Liver (tissue), 9 donors: Measurements from ENCODE around the gene LRRC63. TPM values are rescaled to one million over a fixed set of nuclear protein-coding genes. Genes with fewer than 3 reads are reported as not detected.

ENCODE experiments used
- DNase-seq: peaks from one replicate; pipeline ENCODE4 v3.0.0-alpha.2; 2017; ENCODE audit warnings: low spot score
- H3K27ac ChIP-seq, 2 donors: one replicate each; pipeline ENCODE4 v1.7.0; 2013; ENCODE audit warnings: inconsistent platforms in 2 of 2, low read length in 2 of 2, control low read depth in 1 of 2, low read depth in 1 of 2, mild to moderate bottlenecking in 1 of 2
- H3K27me3 ChIP-seq, 4 donors: one replicate each; pipeline versions ENCODE4 v1.6.1 to v1.7.0; 2013; ENCODE audit warnings: low read length in 3 of 4, inconsistent platforms in 1 of 4, mild to moderate bottlenecking in 1 of 4, moderate library complexity in 1 of 4; ENCODE audit not compliant: control insufficient read depth in 4 of 4, insufficient read depth in 4 of 4
- H3K36me3 ChIP-seq, 4 donors: one replicate each; pipeline versions ENCODE4 v1.6.1 to v1.7.0; 2013; ENCODE audit warnings: low read length in 3 of 4, mild to moderate bottlenecking in 3 of 4, low read depth in 1 of 4, moderate library complexity in 1 of 4; ENCODE audit not compliant: control insufficient read depth in 4 of 4, insufficient read depth in 3 of 4
- H3K4me1 ChIP-seq, 4 donors: one replicate each; pipeline versions ENCODE4 v1.6.1 to v1.7.0; 2013; ENCODE audit warnings: low read length in 3 of 4, mild to moderate bottlenecking in 3 of 4, moderate library complexity in 1 of 4; ENCODE audit not compliant: control insufficient read depth in 4 of 4, insufficient read depth in 4 of 4
- H3K4me3 ChIP-seq, 3 donors: one replicate each; pipeline versions ENCODE4 v1.6.1 to v1.7.0; 2013; ENCODE audit warnings: low read length in 3 of 3, control low read depth in 1 of 3, low read depth in 1 of 3, mild to moderate bottlenecking in 1 of 3
- H3K9ac ChIP-seq, 2 donors: one replicate each; pipeline ENCODE4 v1.7.0; 2013; ENCODE audit warnings: low read length in 2 of 2, mild to moderate bottlenecking in 2 of 2, moderate library complexity in 2 of 2, control low read depth in 1 of 2, low read depth in 1 of 2
- H3K9me3 ChIP-seq, 4 donors: one replicate each; pipeline versions ENCODE4 v1.6.1 to v1.7.0; 2013; ENCODE audit warnings: low read length in 3 of 4; ENCODE audit not compliant: control insufficient read depth in 4 of 4
- EGR1 ChIP-seq, 2 donors: IDR thresholded peaks; 2 replicates each; pipeline ENCODE4 v1.6.1; 2016 to 2018; ENCODE audit warnings: antibody characterized with exemption in 2 of 2, low read depth in 2 of 2
- FOXA1 ChIP-seq: IDR thresholded peaks from 2 replicates; pipeline ENCODE4 v1.6.1; 2016; ENCODE audit warnings: antibody characterized with exemption
- FOXA2 ChIP-seq: IDR thresholded peaks from 2 replicates; pipeline ENCODE4 v1.6.1; 2016; ENCODE audit warnings: antibody characterized with exemption
- GABPA ChIP-seq, 2 donors: IDR thresholded peaks in 1 of 2; conservative IDR thresholded peaks in 1 of 2; 2 replicates each; pipeline ENCODE4 v1.6.1; 2016; ENCODE audit warnings: antibody characterized with exemption in 2 of 2, mild to moderate bottlenecking in 1 of 2, moderate library complexity in 1 of 2
- HNF4A ChIP-seq, 2 donors: conservative IDR thresholded peaks; 2 replicates each; pipeline ENCODE4 v1.6.1; 2016; ENCODE audit warnings: antibody characterized with exemption in 2 of 2, mild to moderate bottlenecking in 2 of 2
- HNF4G ChIP-seq: IDR thresholded peaks from 2 replicates; pipeline ENCODE4 v1.6.1; 2016; ENCODE audit warnings: antibody characterized with exemption
- JUND ChIP-seq, 2 donors: IDR thresholded peaks; 2 replicates each; pipeline ENCODE4 v1.6.1; 2016; ENCODE audit warnings: antibody characterized with exemption in 2 of 2
- NR2F2 ChIP-seq: IDR thresholded peaks from 2 replicates; pipeline ENCODE4 v1.6.1; 2016; ENCODE audit warnings: antibody characterized with exemption
- RAD21 ChIP-seq, 2 donors: IDR thresholded peaks; 2 replicates each; pipeline ENCODE4 v1.6.1; 2016; ENCODE audit warnings: antibody characterized with exemption in 2 of 2, mild to moderate bottlenecking in 2 of 2
- RXRA ChIP-seq, 2 donors: IDR thresholded peaks; 2 replicates each; pipeline ENCODE4 v1.6.1; 2017 to 2018; ENCODE audit warnings: antibody characterized with exemption in 2 of 2, mild to moderate bottlenecking in 1 of 2
- SP1 ChIP-seq: IDR thresholded peaks from 2 replicates; pipeline ENCODE4 v1.6.1; 2018; ENCODE audit warnings: antibody characterized with exemption, mild to moderate bottlenecking
- TAF1 ChIP-seq: conservative IDR thresholded peaks from 2 replicates; pipeline ENCODE4 v1.6.1; 2016; ENCODE audit warnings: antibody characterized with exemption, mild to moderate bottlenecking
- YY1 ChIP-seq: IDR thresholded peaks from 2 replicates; pipeline ENCODE4 v1.6.1; 2016; ENCODE audit warnings: antibody characterized with exemption, mild to moderate bottlenecking
- WGBS: extraction: QIAGEN DNeasy Blood & Tissue Kit; methylation state at CpG from one replicate; pipeline ENCODE4 v1.1.7; 2013; 5-methylcytosine and 5-hydroxymethylcytosine counted together
- polyA plus RNA-seq, 2 donors: library from polyadenylated mRNA; stranded (reverse) in 1 of 2; unstranded in 1 of 2; fragments of 200-250 nt in 1 of 2; fragments of >200 nt in 1 of 2; fragmentation: Nextera tagmentation in 1 of 2; extraction: Ambion mirVana in 1 of 2; gene quantifications; one replicate each; pipeline versions ENCODE4 v1.2.1 to v1.2.3, GENCODE V29; 2013 to 2015
- total RNA-seq, 2 donors: library from RNA; depleted of rRNA; stranded (reverse); fragments of >200 nt; gene quantifications; one replicate each; pipeline ENCODE4 v1.2.3, GENCODE V29; 2014
- TF ChIP-seq, protein P1 (sequence below): IDR thresholded peaks from 2 replicates; pipeline ENCODE4 v1.6.1; 2016; ENCODE audit warnings: antibody characterized with exemption, mild to moderate bottlenecking
- TF ChIP-seq, protein P2 (sequence below): IDR thresholded peaks from 2 replicates; pipeline ENCODE4 v1.6.1; 2016; ENCODE audit warnings: antibody characterized with exemption
- TF ChIP-seq, protein P3 (sequence below): IDR thresholded peaks from 2 replicates; pipeline ENCODE4 v1.6.1; 2016; ENCODE audit warnings: antibody characterized with exemption
- TF ChIP-seq, protein P4 (sequence below): IDR thresholded peaks from 2 replicates; pipeline ENCODE4 v1.6.1; 2016; ENCODE audit warnings: antibody characterized with exemption
- donor health status: healthy.
- donor health status: healthy.
- donor health status: healthy.
- donor health status: healthy.
- donor health status: healthy.

The LRRC63 gene
- total and polyA plus RNA-seq, 4 donors, result 0.03 to 0.84 (median 0.09) TPM

GRCh38 chr13:46169758-46170157, 42.0 kb upstream of the LRRC63 start:
- 90% methylated on average over 2 of the region's 2 CpGs for WGBS
- Histone ChIP-seq H3K9ac (no peak overlapping the region), H3K27ac (no peak overlapping the region), H3K36me3 (no peaks in the 10 kb centered on the region), H3K4me1 (peaks cover 0 to 6% (median 1%) of the 10 kb centered on the region in 4 donors), H3K4me3 (no peak overlapping the region), H3K9me3 (no peaks in the 10 kb centered on the region), H3K27me3 (no peaks in the 10 kb centered on the region)
- DNase-seq, result no peak
- no peak for TF ChIP-seq RXRA (IDR thresholded peaks at IDR 0.05)
- TF ChIP-seq FOXA2, result no peak
- no peak for TF ChIP-seq HNF4A (conservative IDR thresholded peaks at IDR 0.05)
- TF ChIP-seq TAF1, result no peak
- no peak for TF ChIP-seq RAD21 (IDR thresholded peaks at IDR 0.05)
- no peak for TF ChIP-seq SP1
- no peak for TF ChIP-seq YY1
- no peak for TF ChIP-seq GABPA (IDR thresholded peaks at IDR 0.05 in 1 of 2, conservative IDR thresholded peaks at IDR 0.05 in 1 of 2)
- no peak for TF ChIP-seq HNF4G
- TF ChIP-seq NR2F2, result no peak
- TF ChIP-seq, protein P1, sequence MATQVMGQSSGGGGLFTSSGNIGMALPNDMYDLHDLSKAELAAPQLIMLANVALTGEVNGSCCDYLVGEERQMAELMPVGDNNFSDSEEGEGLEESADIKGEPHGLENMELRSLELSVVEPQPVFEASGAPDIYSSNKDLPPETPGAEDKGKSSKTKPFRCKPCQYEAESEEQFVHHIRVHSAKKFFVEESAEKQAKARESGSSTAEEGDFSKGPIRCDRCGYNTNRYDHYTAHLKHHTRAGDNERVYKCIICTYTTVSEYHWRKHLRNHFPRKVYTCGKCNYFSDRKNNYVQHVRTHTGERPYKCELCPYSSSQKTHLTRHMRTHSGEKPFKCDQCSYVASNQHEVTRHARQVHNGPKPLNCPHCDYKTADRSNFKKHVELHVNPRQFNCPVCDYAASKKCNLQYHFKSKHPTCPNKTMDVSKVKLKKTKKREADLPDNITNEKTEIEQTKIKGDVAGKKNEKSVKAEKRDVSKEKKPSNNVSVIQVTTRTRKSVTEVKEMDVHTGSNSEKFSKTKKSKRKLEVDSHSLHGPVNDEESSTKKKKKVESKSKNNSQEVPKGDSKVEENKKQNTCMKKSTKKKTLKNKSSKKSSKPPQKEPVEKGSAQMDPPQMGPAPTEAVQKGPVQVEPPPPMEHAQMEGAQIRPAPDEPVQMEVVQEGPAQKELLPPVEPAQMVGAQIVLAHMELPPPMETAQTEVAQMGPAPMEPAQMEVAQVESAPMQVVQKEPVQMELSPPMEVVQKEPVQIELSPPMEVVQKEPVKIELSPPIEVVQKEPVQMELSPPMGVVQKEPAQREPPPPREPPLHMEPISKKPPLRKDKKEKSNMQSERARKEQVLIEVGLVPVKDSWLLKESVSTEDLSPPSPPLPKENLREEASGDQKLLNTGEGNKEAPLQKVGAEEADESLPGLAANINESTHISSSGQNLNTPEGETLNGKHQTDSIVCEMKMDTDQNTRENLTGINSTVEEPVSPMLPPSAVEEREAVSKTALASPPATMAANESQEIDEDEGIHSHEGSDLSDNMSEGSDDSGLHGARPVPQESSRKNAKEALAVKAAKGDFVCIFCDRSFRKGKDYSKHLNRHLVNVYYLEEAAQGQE, result no peak
- TF ChIP-seq, protein P2, sequence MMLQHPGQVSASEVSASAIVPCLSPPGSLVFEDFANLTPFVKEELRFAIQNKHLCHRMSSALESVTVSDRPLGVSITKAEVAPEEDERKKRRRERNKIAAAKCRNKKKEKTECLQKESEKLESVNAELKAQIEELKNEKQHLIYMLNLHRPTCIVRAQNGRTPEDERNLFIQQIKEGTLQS, result no peak
- no peak for TF ChIP-seq JUND (IDR thresholded peaks at IDR 0.05)
- TF ChIP-seq, protein P3, sequence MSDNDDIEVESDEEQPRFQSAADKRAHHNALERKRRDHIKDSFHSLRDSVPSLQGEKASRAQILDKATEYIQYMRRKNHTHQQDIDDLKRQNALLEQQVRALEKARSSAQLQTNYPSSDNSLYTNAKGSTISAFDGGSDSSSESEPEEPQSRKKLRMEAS, result no peak

DNA sequence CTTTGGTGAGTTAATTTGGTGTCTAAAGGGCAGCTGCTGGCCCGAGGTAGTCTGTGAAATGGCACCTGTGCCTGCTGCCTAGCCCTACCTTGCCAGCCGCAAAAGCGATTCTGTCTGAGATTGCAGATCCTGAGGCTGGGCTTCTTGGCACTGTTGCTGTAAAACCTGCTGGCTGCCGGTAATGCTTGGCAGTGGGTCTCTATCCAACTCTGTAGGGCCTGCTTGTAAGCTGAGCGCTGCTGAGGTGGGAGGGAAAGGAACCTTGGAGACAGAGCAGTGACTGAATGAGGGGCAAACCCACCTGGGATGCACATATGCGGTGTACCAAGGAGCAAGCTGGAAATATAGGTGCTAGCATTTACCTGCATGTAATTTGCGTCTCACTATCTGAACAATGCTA, 41.5 kb upstream of the LRRC63 start:
- H3K27ac ChIP-seq, result no peak overlapping the region
- no peaks in the 10 kb centered on the region for H3K36me3 ChIP-seq
- TF ChIP-seq FOXA1 (no peak), GABPA (IDR thresholded peaks at IDR 0.05 in 1 of 2, conservative IDR thresholded peaks at IDR 0.05 in 1 of 2) (no peak), HNF4A (conservative IDR thresholded peaks at IDR 0.05) (no peak), HNF4G (no peak), NR2F2 (no peak), FOXA2 (no peak), EGR1 (IDR thresholded peaks at IDR 0.05; ENCODE audit: low read depth in 2 of 2) (no peak), SP1 (no peak), TAF1 (no peak)
- TF ChIP-seq, protein P1, result no peak
- TF ChIP-seq, protein P3, result no peak
- TF ChIP-seq, protein P4, sequence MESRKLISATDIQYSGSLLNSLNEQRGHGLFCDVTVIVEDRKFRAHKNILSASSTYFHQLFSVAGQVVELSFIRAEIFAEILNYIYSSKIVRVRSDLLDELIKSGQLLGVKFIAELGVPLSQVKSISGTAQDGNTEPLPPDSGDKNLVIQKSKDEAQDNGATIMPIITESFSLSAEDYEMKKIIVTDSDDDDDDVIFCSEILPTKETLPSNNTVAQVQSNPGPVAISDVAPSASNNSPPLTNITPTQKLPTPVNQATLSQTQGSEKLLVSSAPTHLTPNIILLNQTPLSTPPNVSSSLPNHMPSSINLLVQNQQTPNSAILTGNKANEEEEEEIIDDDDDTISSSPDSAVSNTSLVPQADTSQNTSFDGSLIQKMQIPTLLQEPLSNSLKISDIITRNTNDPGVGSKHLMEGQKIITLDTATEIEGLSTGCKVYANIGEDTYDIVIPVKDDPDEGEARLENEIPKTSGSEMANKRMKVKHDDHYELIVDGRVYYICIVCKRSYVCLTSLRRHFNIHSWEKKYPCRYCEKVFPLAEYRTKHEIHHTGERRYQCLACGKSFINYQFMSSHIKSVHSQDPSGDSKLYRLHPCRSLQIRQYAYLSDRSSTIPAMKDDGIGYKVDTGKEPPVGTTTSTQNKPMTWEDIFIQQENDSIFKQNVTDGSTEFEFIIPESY, result no peak
- 84% methylated on average over 7 of the region's 7 CpGs for WGBS
- H3K27me3 ChIP-seq, result no peaks in the 10 kb centered on the region
- no peak overlapping the region for H3K9ac ChIP-seq
- peaks cover 0 to 6% (median 1%) of the 10 kb centered on the region in 4 donors for H3K4me1 ChIP-seq
- H3K9me3 ChIP-seq, result no peaks in the 10 kb centered on the region
- no peak for DNase-seq
- no peak overlapping the region for H3K4me3 ChIP-seq
